Stimulated activated CD8-positive, alpha-beta memory T cell treated with anti-CD3 and anti-CD28 coated beads, Interleukin-7, amount 100 ng/mL, for 1 hour (primary cell): ENCODE data around the gene PAK4.
A peak's percentile ranks its signal among the peaks of the same experiment; 100 is the strongest.
"Not testable (repeated sequence)": the region's sequence is repeated elsewhere in the genome, so short reads cannot be mapped to it uniquely, and the experiment has no call there.

Source experiments
- DNase-seq, 2 donors: peaks; one replicate each; pipeline ENCODE4 v3.0.0-alpha.2; 2020; ENCODE audit warnings: low read depth in 2 of 2

The PAK4 gene

GRCh38 chr19:39100500-39101166 is 25.0 kb upstream of the PAK4 start:
- no peak for DNase-seq

DNA sequence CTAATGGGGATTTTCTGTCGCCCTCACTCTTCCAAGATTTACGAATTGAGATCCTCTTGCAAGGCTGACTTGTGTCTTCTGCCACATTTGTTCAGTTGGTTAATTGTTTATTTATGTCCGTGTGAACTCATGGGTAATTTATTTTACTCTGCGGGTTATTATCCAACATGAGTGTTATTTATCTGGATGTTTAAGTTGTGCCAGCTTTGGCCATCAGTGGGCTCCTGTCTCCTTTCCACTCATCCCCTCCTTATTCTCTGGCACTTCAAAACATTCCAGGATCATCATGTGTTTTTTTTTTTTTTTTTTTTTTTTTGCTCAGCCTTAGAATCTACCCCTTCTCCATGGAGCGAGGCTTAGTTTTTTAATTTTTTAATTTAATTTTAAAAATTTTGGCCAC is 22.4 kb upstream of the PAK4 start:
- DNase-seq, result no peak

- no peak for DNase-seq
Observed at GRCh38 chr19:39104186-39104596, 21.4 kb upstream of the PAK4 start.

DNA sequence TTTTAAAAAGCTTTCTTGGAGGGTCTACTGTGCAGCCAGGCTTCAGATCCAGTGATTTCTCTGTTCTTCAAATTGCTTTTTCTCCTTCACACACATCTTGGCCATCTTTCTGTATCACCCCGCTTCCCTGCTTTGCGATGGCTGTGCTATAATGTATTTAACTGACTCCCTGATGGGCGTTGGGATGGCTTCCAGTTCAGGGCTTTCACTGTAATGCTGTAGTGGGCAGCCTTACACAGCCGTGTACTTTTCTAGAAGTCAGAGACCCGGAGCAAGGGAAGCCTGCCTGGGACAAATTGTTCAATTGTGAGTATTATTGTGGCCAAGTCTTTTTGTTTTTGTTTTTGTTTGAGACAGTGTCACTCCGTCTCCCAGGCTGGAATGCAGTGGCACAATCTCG is 19.4 kb upstream of the PAK4 start:
- no peak for DNase-seq

- DNase-seq, result no peak
Observed at GRCh38 chr19:39109641-39110040, 15.9 kb upstream of the PAK4 start.

DNA sequence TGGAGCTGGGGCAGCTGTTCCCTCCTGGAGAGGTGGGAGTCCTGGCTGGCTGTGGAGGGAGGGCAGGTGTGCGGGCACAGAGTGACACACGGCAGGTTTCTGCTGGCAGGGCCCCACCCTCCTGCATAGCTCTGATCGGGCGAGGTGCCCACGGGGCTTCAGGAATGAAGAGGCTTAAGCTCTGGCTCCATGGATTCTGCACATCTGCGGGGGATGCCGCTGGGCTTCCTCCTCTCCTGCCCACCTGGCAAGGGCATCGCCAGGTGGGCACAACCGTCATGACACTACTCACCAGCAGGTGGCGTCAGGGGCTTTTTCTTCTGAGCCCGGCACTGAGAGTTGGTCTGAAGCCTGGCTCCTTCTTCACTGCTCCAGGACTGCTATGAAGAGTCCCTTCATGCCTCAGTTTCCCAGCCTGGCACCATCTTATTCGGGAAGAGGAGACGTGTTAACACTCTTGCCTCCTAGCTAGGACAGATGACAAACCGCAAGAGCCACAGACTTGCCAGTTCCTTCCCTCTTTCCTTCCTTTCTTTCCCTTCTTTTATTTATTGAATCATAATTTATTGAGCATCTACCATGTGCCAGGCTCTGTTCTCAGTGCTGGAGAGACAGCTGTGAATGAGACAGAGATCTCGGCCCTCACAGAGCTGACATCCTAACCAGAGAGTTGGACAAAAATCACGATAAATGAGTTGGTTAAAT is 15.2 kb upstream of the PAK4 start:
- DNase-seq, result peak; percentile 57 to 71

- DNase-seq, result no peak
Observed at GRCh38 chr19:39111593-39112199, 13.9 kb upstream of the PAK4 start.

DNA sequence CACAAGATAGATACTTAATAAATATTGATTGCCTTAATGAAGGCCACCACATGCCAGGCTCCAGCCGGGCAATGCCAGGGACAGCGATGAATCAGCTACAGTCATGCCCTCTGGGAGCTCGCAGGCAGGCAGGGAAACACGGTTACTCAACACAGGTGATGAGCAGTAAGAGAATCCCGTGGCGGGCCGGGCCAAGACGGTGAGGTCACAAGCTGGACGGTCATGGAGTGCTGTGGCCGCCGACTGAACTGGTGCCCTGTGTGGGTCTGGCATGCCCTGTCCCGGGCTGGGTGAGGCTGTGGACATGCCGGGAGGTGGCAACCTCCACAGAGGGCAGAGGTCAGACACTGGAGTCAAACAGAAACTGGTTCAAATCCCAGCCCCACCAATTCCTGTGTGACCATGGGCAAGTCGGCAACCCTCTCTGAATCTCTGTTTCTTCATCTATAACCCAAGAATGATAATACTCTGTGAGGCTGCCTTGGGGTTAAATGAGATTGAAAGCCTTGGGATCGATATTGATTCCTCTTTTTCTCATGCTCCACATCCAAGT is 13.2 kb upstream of the PAK4 start:
- DNase-seq, result no peak

DNA sequence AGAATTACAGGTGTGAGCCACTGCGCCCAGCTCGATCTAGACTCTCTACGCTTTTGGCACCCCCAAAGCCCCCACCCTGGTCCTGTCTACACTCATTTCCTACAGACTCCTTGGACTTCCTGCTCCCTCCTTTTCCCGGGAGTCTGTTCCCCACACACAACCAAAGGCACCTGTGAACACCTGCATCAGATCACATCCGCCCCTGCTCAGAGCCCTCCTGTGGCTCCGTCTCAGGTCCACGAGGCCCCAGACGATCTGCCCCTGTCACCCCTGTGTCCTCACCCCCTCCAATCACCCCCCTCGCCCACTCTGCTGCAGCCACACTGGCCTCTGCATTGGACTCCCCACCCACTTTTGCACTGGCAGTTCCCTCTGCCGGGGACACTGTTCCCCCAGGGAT is 12.4 kb upstream of the PAK4 start:
- DNase-seq, result no peak

- no peak for DNase-seq
Observed at GRCh38 chr19:39115105-39115847, 10.3 kb upstream of the PAK4 start.

- not testable (repeated sequence) for DNase-seq
Observed at GRCh38 chr19:39117023-39117422, 8.6 kb upstream of the PAK4 start.

GRCh38 chr19:39119830-39120229 is 5.8 kb upstream of the PAK4 start:
- DNase-seq, result no peak

- DNase-seq, result no peak
Observed at GRCh38 chr19:39122934-39123731, 2.5 kb upstream of the PAK4 start.

DNA sequence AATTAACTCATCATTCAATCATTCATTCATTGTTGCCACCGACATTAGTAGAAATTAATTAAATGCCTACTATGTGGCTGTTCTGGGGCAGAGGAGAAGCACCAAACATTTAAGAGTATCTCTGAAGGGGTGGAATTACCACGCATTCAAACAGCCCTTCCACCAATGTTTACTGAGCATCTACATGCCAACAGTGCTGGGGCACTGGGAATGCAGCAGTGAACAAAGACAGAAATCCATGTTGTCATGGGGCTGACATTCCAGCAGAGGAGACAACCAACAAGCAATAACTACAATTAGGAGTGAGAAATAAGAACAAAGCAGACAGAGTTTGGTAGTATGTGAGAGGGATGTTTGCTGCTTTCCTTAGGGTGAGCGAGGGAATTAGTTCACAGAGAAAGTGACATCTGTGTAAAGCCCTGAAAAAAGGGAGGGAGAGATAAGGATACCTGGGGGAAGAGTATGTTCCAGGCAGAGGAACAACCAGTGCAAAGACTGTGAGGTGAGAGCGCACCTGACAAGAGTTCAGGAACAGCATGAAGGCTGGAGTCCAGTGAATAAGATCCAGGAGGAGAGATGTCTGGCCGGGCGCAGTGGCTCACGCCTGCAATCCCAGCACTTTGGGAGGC is 1.3 kb upstream of the PAK4 start:
- DNase-seq, result no peak

- DNase-seq, result no peak
Observed at GRCh38 chr19:39125199-39125553, 410 bp upstream of the PAK4 start.

- DNase-seq, result no peak
Observed at GRCh38 chr19:39126312-39127187, 964 bp downstream of the PAK4 start.

DNA sequence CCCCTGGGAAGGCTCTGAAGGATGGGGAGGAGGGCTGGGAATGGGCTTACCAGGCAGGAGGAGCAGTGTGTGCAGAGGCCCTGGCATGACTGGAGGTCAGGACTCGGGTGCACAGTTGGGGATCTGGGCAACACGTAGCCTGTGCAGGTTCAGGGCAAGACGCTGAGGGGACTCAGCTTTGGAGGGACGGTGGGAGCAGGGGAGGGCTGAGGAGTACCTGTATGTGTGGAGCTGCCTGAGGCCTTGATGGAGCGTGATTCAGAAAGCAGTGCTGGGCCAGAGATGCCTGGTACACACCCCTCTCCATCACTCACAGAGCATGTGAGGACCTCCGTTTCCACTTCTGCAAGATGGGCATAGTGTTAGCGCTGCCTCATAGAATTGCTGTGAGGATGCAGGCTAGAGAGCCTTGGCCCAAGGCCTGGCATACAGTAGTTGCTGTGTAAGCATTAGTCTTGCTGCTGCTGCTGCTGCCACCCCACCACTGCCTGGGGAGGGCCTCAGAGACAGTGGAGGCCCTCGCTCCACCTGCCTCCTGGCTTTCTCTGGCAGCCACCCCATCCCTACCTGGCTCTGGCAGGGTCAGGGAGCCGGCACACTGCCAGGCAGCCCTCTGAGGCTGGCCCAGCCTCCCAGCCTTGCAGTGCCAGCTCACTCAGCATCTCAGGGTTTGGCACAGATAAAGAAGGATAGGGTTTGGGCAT is 2.4 kb downstream of the PAK4 start:
- DNase-seq, result no peak

DNA sequence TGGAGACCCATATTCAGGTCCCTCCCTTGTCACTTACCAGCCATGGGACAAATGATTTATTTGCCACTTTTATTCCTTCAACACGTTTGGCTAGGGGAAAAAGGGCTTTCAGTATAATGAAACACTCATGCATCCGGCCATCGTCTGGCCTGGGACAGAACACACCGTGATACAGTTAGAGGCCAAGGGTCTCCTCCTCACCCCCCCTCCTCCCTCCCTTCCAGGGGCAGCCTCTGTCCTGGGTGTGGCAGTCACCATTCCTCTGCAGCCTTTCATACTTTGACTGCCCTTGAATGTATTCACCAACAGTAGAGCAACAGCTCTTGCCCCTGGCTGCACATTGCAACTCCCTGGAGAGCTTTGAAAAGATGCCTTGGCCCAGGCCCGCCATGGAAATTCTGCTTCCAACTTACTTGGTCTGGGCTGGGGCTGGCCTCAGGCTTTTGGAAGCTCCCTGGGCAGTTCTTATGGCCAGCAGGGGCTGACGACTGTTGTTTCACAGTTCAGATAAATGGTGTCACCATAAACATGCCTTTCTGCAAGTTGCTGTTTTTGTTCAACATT is 3.0 kb downstream of the PAK4 start:
- no peak for DNase-seq

- no peak for DNase-seq
Observed at GRCh38 chr19:39129116-39129515, 3.5 kb downstream of the PAK4 start.
